Fibroblast of skin of back (primary cell): Measurements from ENCODE around the gene ATXN7L1.
A peak's percentile ranks its signal among the peaks of the same experiment; 100 is the strongest.

ENCODE experiments used
- DNase-seq: peaks from one replicate; pipeline ENCODE4 v3.0.0-alpha.2; 2013

ATXN7L1 gene

DNA sequence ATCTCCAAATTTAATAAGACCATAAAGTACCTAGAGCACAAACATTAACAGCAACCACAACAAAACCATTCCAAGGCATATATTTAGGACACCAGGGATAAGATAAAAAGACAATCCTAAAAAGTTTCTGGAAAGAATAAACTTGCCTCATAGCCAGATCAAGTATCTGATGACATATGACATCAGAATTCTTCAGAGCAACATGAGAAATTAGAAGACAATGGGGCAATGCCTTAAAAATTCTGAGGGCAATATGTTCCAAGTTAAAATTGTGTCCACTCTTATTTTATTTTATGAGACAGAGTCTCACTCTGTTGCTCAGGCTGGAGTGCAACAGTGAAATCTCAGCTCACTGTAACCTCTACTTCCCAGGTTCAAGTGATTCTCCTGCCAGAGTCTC lies 297.9 kb downstream of the ATXN7L1 start:
- peak; percentile 10 for DNase-seq

GRCh38 chr7:105577251-105577650 lies 299.1 kb downstream of the ATXN7L1 start:
- DNase-seq, result no peak

DNA sequence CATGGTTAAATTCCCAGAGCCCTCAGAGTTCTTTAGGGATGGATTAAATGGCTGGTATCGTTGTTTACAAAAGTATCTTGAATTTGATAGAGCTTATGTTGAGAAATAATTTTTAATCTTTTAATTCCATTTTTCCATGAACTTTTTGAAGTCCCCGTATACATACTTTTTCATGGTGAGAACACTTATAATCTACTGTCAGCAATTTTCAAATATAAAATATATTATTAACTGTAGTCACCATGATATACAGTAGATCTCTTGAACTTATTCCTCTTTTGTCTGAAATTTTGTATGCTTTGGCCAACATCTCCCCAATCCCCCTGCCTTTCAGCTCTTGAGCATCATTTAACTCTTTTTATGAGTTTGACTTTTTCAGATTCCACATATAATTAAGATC lies 304.5 kb downstream of the ATXN7L1 start:
- DNase-seq, result no peak

DNA sequence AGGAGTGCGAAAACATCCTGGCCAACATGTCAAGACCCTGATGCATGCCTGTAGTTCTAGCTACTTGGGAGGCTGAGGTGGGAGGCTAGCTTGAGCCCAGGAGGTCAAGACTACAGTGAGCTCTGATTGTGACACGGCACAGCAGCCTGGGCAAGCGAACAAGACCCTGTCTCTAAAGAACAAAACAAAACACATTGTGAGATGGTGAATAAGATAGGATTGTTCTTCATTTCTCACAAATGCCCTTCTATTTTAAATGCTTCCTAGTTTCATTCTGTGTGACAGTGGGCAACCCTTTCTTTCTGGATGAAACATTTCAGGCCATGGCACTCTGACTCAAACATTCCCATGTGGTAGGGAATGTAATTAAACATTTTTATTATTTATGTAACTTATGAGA lies 308.6 kb downstream of the ATXN7L1 start:
- DNase-seq, result no peak

GRCh38 chr7:105567024-105567423 lies 309.4 kb downstream of the ATXN7L1 start:
- no peak for DNase-seq

DNA sequence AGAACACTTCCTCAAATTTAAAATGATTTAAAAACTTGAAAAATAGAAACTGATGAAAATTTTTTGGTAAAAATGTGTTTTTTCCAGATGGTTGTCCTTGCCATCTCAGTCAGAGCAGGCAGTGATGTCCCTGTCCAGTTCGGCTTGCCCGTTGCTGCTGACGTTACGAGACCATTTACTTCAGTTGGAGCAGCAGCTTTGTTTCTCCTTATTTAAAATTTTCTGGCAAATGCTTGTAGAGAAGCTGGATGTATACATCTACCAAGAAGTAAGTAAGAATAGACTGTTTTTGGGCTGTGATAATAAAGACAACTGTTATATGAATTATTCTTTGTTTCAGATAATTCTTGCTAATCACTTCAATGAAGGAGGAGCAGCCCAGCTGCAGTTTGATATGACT lies 311.2 kb downstream of the ATXN7L1 start:
- no peak for DNase-seq

DNA sequence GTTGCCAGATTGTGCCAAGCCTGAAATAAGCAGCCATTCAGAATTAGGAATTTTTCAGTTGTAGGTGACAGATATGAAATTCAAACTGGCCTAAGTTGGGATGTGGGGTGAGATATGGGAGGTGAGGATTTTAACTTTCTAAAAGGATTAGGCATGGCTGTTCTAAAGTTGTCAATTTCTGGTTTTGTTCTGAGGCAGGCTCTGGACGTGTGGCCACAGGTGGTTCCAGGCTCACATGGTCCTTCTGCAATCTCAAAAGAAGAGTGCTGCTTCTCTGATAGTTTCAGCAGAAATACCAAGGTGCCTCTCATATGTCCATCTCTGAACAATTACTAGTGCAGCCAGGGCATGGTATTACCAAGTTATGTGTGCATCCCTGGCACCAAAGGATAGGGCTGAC lies 316.5 kb downstream of the ATXN7L1 start:
- DNase-seq, result no peak
